ENCODE results near the gene PCDHGA8.
"Not testable (repeated sequence)": the region's sequence is repeated elsewhere in the genome, so short reads cannot be mapped to it uniquely, and the experiment has no call there.

Gene PCDHGA8

GRCh38 chr5:141397756-141398551 is 5.5 kb downstream of the PCDHGA8 start, which contains the start of gene PCDHGB5:
Gene PCDHGB5 (plus strand): TSS chr5:141397947. CDS start chr5:141398128, 181 bp downstream.
- H3K79me2 ChIP-seq (ENCODE audit: insufficient read depth, low read length); H3F3A ChIP-seq (ENCODE audit: insufficient read depth, low read length); H3K4me3 ChIP-seq (ENCODE audit: low read depth, low read length, poor library complexity, severe bottlenecking); H3K27ac ChIP-seq (ENCODE audit: low read depth, low read length, poor library complexity, severe bottlenecking); H3K4me2 ChIP-seq (ENCODE audit: low read length); H3K4me1 ChIP-seq (ENCODE audit: insufficient read depth, low read length, severe bottlenecking); H3K9me3 ChIP-seq (ENCODE audit: low read length); H3K36me3 ChIP-seq (ENCODE audit: insufficient read depth, low read length); H3K9me2 ChIP-seq (ENCODE audit: low read depth, low read length); H3K9ac ChIP-seq (ENCODE audit: low read length); H3K27me3 ChIP-seq (ENCODE audit: insufficient read depth, low read length); H4K20me1 ChIP-seq (ENCODE audit: insufficient read depth, low read length); H2AFZ ChIP-seq (ENCODE audit: low read length): not testable (repeated sequence)

DNA sequence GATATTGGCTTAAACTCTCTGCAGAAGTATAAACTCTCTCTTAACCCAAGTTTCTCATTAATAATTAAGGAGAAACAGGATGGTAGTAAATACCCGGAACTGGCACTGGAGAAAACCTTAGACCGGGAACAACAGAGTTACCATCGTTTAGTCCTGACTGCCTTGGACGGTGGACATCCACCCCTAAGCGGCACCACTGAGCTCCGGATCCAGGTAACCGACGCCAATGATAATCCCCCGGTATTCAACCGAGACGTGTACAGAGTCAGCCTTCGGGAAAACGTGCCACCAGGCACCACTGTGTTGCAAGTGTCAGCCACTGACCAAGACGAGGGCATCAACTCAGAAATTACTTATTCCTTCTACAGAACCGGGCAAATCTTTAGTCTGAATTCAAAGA is 6.2 kb downstream of the PCDHGA8 start:
- no peaks in the 10 kb centered on the region for H3K36me3 ChIP-seq (ENCODE audit: insufficient read depth, low read length)
- H3K27ac ChIP-seq (ENCODE audit: low read depth, low read length, poor library complexity, severe bottlenecking): no peak overlapping the region
- no peak overlapping the region for H2AFZ ChIP-seq (ENCODE audit: low read length)
- no peak overlapping the region for H3K4me3 ChIP-seq (ENCODE audit: low read depth, low read length, poor library complexity, severe bottlenecking)
- H3F3A ChIP-seq (ENCODE audit: insufficient read depth, low read length): no peaks in the 10 kb centered on the region
- no peaks in the 10 kb centered on the region for H4K20me1 ChIP-seq (ENCODE audit: insufficient read depth, low read length)
- no peaks in the 10 kb centered on the region for H3K27me3 ChIP-seq (ENCODE audit: insufficient read depth, low read length)
- H3K4me2 ChIP-seq (ENCODE audit: low read length): no peak overlapping the region
- H3K79me2 ChIP-seq (ENCODE audit: insufficient read depth, low read length): no peaks in the 10 kb centered on the region
- H3K9me2 ChIP-seq (ENCODE audit: low read depth, low read length): no peaks in the 10 kb centered on the region
- no peak for TF ChIP-seq CTCF (IDR thresholded peaks at IDR 0.05; ENCODE audit: low read length)
- no peak for TF ChIP-seq EZH2 (IDR thresholded peaks at IDR 0.05; ENCODE audit: borderline replicate concordance, low read length)
- no peaks in the 10 kb centered on the region for H3K4me1 ChIP-seq (ENCODE audit: insufficient read depth, low read length, severe bottlenecking)
- no peak overlapping the region for H3K9ac ChIP-seq (ENCODE audit: low read length)
- H3K9me3 ChIP-seq (ENCODE audit: low read length): peaks cover 5% of the 10 kb centered on the region; the same call in 1 of the 2 replicates

- H3K79me2 ChIP-seq (ENCODE audit: insufficient read depth, low read length): no peaks in the 10 kb centered on the region
- no peaks in the 10 kb centered on the region for H4K20me1 ChIP-seq (ENCODE audit: insufficient read depth, low read length)
- no peak overlapping the region for H3K27ac ChIP-seq (ENCODE audit: low read depth, low read length, poor library complexity, severe bottlenecking)
- H3K27me3 ChIP-seq (ENCODE audit: insufficient read depth, low read length): no peaks in the 10 kb centered on the region
- no peak overlapping the region for H3K4me3 ChIP-seq (ENCODE audit: low read depth, low read length, poor library complexity, severe bottlenecking)
- no peaks in the 10 kb centered on the region for H3K4me1 ChIP-seq (ENCODE audit: insufficient read depth, low read length, severe bottlenecking)
- no peaks in the 10 kb centered on the region for H3F3A ChIP-seq (ENCODE audit: insufficient read depth, low read length)
- no peak overlapping the region for H3K9ac ChIP-seq (ENCODE audit: low read length)
- TF ChIP-seq EZH2 (IDR thresholded peaks at IDR 0.05; ENCODE audit: borderline replicate concordance, low read length) (no peak), CTCF (IDR thresholded peaks at IDR 0.05; ENCODE audit: low read length) (no peak)
- peaks cover 5% of the 10 kb centered on the region; the same call in 1 of the 2 replicates for H3K9me3 ChIP-seq (ENCODE audit: low read length)
- H2AFZ ChIP-seq (ENCODE audit: low read length): no peak overlapping the region
- no peak overlapping the region for H3K4me2 ChIP-seq (ENCODE audit: low read length)
- H3K36me3 ChIP-seq (ENCODE audit: insufficient read depth, low read length): no peaks in the 10 kb centered on the region
- no peaks in the 10 kb centered on the region for H3K9me2 ChIP-seq (ENCODE audit: low read depth, low read length)
These were observed 7.3 kb downstream of the PCDHGA8 start for GRCh38 chr5:141399555-141400258.

Data from OCI-LY1 (cell line).